NCI-H2227 (cell line): ENCODE results near the gene TEDC2.
A peak's percentile ranks its signal among the peaks of the same experiment; 100 is the strongest.
"Not testable (repeated sequence)": the region's sequence is repeated elsewhere in the genome, so short reads cannot be mapped to it uniquely, and the experiment has no call there.

Experiments used
- DNase-seq: peaks from one replicate; lab custom pipeline; 2025; ENCODE audit not compliant: unreplicated experiment; lab: John Stamatoyannopoulos, UW

The TEDC2 gene

DNA sequence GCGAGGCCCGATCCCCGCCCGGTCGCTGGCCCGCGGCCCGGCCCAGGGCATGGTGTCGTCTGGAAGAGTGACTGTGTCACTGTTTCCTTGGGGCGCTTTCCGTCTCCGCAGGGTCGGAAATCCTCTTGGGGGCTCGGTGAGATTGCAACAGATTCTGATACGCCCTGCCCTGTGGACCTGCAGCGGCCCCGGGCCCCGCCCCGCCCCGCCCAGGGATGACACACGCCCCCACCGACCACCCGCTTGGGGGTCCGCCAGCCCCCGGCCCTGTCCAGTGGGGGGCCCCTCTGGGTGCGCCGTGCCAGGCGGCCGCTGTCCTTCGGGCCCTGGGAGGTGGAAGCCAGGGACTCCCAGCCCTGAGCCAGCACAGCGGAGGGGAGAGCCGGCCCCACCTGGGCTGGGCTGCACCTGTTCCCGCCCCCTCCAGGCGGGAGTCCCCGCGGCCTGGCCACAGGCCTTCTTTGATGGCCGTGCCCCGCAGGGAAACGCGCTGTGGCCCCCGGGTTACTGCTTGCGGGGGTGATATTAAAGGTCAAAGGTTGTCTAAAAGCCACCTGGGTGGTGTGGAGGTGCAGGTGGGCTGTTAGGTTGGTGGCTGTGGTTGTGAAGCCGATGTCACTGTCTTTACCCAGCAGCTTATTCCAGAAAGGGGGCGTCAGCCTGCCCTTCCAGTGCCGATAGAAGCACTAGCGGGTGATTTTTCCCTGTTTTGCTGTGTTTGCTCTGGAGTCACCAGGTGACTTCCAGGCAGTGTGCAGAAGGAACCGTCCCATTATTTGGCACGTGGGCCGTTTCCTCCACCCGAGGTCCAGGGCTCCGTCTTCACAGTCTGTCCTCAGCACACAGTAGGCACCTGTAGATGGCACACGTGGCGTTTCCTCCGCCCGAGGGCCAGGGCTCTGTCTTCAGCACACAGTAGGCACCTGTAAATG, 15.8 kb downstream of the TEDC2 start:
- DNase-seq = peak; percentile 50

DNA sequence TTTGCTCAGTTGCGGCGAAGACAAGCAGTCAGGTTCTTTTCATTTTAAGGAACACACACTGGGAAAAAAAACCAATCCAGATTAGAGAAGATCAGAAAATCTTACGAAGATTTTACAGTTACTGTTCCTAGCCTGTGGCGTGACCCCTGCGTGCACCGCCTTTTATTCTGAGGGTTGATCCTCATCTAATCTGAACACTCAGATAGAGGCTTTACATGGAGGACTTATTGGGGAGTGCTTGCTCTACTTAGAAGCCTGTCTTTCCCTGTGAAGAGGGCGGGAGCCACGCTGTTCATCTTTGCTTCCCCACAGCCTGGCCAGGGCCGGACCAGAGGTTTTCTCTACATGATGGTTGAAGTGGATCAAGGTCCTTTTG, 16.4 kb downstream of the TEDC2 start:
- DNase-seq = no peak

DNA sequence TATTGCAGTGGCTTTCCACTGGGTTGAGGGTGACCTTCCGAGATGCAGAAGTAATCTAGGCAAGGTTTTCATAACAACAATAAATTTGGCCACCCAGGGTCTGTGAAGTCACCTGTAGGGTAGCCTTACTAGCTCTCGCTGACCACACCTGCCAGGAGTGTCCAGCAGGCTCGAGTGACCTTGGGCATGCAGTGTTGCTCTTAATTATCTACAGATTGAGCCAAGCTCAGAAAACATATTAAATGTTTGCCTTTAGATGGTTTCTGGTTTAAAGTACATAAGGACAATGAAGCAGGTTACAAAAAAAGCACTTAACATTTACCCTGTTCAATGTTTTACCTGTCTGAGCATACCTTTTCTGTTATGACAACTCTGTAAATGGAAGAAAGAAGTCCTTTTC, 16.8 kb downstream of the TEDC2 start:
- DNase-seq = no peak

DNA sequence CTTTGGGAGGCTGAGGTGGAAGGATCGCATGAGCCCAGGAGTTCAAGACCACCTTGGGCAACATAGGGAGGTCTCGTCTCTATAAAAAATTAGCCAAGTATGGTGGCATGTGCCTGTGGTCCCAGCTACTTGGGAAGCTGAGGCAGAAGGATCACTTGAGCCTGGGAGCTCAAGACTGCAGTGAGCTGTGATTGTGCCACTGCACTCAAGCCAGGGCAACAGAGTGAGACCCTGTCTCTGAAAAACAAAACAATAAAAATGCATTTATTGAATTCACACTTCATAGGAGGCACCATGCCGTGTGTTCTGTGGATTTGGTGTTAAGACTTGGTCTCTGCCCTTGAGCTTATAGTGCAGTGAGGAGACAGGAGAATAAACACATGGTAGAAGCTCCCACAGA, 17.4 kb downstream of the TEDC2 start:
- no peak for DNase-seq

DNA sequence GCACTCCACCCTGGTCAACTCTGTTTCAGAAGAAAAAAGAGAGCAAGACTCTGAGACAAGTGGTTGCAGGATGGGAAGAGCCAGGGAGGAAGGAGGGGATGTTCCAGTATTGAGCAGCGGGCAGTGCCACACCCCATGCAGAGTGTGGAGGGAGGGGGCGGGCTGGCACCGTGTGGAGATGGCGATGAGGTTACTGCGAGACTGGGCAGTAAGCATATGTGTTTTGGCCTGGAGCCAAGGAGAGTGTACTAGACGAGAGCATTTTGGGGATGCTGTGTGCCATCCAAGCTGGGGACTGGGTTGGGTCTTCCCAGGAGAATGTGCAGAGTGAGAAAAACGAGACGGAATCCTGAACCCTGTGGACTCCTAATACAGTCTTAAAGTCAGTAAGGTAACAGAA, 18.4 kb downstream of the TEDC2 start:
- peak; percentile 45 for DNase-seq

DNA sequence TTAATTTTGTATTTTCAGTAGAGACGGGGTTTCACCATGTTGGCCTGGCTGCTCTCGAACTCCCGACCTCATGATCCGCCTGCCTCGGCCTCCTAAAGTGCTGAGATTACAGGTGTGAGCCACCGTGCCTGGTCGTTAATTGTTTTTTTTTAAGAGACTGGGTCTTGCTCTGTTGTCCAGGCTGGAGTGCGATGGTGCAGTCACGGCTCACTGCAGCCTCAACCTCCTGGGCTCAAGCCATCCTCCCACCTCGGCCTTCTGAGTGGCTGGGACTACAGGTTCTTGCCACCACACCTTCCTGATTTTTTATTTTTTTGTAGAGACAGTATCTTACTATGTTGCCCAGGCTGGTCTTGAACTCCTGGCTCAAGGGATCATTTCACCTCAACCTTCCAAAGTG, 20.1 kb downstream of the TEDC2 start:
- DNase-seq = not testable (repeated sequence)

DNA sequence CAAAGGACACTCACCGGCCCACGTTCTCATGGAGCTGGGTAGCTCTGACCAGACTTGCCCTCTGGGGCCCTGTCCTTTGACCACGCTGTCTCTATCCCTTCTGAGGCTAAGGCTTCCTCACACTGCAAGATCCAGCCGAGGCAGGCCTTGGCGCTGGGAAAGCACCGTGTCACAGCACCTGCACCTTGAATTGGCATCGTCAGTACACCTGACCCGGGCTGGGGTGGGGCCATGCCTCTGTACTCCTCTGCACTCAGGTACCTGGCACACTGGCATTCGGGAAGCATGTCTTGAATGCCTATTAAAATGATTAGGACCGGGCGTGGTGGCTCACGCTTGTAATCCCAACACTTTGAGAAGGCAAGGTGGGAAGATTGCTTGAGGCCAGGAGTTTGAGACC, 21.0 kb downstream of the TEDC2 start:
- no peak for DNase-seq

DNA sequence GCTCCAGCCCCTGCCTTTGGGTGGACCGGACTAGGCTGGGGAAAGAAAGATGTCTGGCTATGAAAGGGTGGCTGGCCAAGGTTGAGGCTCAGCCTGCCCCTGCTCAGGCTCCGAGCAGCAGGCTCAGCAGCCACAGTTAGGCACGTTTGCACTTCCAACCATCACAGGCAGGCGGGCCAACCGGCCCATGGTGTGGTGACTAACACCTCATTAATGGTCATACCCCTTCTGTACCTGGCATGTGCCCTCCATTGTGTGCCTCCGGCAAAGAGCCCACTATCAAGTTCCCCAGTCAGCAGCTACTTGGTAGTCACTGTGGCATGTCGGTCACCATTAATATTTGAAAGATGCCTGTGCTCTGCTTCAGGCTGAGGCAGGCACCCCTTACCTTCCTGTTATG, 21.8 kb downstream of the TEDC2 start:
- no peak for DNase-seq

DNA sequence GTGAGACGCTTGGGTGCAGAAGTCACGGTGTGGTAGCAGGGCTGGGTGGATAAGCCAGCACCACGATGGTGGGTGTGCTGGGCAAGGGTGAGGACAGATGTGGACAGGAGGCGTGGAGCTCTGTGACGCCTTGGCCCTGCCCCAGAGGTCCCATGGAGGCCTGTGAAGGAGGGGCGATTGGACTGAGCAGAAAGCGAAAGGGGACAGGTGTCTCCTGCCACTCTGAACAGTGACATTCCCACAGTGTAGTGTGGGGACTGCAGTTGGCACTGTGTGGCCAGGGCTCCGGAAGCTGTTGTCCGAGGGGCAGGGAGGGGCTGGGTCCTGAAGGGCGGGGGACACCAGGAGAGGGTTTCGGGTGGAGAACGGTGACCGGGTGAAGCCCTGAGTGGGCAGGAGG, 22.3 kb downstream of the TEDC2 start:
- DNase-seq = no peak

DNA sequence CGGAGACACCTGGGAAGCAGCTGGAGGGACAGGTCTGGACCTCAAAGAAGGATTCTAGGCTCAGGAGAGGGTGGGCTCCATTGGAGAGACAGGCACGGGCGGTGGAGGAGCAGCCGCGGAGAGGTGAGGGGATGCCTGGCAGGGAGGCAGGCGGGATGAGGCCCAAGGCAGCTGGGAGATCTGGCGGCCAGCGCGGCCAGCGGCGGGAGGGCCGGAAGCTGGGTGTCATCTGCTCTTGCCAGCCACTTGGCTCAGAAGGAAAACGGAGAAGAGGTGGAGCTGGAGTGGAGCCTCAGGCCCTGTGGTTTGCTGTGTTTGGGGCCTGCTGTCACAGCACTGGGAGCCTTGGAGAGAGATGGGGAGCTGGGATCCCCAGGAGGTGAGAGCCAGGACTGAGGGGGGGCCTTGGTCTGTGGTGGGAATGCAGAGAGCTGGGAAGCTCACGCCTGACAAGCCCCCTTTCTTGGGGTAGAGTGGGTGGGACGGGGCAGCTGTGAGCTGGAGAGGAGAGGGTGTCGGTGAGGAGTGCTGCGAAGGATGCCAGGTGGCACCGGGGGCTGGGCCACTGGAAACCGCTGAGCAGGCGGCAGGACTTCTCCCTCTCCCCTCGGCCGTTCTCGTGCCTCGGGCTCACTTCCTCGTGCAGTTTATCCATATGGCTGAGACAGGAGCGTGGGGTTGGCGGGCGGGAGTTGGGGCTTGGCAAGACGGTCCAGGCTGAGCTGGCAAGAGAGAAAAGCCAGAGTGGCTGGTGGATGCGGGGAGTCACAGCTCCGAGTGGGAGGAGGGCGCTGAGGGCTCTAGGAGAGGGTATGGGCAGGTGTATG, 23.0 kb downstream of the TEDC2 start:
- peak; percentile 53 for DNase-seq

DNA sequence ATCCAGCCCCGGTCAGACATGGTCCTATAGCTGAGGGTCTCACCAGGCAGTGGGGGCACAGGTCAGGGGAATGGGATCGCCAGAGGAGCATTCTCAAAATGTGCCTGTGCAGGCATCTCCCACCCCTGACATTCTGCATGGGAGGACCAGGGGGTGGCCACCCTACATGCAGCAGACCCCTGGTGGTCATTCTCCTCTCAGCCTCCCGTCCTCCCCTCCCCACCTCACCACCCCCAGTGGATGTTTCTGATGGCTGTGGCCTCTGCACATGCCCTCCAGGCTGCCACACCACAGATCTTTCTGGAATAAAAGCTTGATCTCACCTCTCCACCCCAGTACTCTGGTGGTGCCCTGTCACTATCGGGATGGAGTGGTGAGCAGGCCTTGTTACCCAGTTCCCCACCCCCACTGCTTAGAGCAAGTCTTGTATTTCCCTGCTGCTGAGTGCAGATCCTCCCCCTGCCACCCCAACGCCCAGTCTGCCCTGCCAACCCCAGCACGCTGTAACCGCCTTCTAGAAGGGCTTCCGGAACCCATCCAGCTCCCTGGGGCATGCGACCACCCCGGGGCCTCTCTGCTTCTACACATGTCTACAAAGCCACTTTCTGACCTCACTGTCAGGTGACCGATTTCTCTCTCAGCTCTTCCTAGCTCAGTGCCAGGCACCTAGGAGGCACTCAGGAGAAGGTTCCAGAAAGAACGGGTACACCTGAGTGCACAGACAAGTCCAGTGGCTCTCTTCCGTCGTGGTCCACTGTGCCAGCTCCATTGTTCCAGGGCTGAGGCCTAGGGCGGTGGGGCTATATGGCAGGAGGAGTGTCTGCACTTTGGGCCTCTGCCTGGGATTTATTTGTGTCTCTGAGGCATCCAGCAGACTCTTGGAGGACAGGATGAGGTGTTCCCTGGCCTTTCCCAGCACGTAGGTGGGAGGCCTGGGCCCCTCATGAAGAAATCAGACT, 24.3 kb downstream of the TEDC2 start:
- DNase-seq = no peak

DNA sequence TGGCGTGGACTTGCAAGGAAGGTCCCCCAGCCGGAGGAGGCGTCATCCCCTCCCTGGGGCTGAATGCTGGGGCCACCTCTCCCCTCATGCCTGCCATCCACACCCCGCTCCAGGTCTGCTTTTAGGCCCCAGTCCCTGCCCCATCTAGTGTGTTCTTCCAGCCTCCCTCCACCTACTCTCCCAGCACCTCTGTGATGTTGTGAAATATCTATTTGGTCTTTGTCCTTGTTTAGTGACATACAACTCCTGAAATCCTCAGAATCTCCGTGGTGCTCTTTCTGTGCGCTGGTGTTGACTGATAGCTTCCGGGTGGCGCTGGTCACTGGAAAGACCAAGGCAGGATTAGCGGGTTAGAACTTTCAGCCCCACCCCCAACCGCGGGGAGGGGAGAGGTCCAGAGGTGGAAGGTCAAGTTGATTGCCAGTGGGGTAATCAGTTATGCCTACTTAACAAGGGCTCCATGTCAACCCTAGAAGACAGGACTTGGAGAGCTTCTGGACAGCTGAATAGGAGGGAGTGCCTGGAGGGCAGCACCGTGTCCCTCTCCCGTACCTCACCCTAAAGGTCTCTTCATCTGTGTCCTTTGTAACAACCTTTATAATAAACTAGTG, 25.1 kb downstream of the TEDC2 start:
- DNase-seq = no peak

DNA sequence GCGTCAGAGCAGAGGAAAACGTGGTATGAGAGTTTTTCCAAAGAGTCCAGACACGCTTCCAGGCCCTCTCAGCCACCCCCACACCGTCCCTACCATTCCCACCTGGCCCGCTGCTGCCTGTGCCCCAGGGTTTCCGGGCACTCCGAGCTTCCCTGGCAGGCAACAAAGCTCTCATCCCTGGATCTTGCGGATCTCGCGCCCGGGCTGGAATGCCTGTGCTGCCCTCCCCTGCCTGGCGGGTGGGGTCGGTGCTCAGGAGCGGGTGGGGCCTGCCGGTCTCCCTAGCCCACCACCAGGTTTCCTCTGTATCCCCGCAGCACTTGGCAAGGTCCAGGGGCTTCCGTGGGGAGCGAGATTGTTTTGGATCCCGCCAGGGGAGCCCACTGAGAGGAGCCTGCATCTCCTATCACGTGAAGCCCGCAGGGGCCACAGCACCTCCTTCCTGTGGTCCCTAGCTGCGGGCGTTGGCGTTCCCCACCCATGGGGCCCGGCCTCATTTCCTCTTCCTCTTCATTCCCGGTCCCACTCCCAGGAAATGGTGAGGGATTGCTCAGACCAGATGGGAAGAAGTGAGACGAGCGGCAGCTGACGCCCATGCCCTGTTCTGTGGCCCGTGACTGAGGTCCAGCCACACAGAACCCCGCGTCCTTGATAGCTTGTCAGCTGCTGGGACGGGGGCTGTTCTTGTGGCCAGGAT, 26.1 kb downstream of the TEDC2 start:
- DNase-seq = no peak

DNA sequence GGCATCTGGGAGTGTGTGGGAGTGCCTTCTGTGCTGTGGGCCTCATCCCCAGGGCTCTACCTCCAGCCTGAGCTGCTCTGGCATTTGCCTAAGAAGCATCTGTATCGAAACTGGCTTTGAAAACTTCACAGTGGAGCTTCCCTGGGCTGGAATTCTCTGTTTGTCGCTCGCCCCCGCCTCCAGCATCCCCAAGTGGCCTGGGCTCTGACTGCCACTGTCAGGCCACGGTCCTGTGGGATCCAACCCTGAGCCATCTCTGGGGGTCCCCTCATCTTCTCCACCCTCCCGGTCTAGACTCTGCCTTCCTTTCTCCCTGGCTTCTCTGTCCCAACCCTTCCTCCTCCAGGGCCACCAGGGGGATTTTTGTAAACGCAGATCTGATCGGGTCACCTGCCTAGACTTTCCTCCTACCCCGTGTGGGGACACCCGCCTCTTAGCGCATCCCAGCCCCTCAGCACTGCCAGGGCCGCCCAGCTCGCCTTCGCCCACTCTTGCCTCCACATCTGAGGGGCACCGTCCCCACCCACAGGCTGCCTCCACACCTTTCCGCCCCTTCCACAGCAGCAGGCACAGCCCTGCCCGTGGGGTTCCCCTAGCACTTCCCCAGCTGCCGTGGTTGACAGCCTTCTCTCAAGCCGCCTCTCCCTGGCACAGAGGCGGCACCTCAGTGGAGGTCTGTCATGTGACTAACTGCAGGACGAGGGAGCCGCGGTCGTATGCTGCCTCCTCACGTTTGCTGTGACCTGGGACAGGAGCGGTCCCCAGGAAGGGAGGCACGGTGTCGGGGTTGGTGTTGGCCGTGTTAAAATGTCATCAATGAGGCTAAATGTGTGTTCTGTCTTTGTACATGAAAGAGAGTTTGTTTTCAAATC, 27.0 kb downstream of the TEDC2 start:
- DNase-seq = peak; percentile 51

DNA sequence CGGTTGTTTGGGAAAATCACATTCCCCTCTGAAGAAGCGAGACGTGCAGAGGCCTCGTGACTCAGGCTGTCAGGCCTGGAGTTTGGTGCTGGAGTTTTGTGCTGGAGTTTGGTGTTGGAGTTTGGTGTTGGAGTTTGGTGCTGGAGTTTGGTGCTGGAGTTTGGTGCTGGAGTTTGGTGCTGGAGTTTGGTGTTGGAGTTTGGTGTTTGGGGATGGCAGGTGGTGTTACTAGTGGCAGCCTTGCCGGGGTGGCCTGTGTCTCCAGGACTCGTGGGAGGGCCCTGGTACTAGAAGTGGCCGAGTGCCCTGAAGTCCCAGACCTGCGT, 27.6 kb downstream of the TEDC2 start:
- no peak for DNase-seq

DNA sequence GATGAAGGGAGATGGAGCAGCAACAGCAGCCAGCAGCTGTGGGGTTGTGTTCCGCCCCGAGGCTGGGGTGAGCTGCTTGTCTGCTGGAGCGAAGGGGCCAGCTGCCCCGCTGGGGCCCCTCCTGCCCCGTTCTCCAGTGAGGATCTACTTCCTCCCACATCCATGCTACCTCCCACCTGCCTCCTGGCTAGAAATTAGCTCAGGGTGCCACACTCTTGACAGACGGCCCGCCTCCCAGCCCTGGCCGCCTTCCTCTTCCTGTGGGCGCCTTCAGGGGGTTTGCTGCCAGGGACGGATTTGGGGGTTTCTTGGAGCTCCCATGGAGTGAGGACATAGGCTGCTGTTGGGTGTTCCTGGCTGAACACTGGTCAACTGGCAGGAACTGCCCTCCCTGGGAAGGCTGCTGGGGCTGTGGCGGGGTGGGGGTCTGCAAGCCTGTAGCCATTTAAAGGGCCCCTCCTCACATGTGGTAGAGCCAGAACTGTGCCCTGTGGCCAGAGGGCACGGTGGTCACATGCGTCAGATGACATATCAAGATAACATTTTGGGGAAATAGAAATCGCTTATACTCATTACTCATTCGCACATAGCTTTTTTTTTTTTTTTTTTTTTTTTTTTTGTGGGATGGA, 28.1 kb downstream of the TEDC2 start:
- DNase-seq = no peak

DNA sequence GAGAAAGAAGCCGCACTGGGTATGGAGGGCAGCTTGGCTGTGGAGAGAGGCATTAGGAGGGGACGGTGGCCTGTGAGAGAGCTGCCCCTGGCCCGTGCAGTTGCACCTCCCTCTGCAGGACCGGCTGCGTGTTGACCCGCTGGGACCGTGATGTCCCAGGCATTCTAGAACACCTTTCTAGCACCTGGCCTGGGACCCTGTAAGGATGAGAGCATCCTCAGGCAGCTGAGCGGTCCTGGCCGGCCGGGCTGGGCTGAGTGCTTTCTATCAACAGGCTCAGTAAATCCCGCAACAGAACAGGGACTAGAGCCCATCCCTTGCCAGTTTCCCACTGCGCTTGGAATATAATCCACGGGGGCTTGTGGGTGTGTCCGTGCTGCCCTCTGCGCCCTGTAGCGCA, 29.7 kb downstream of the TEDC2 start:
- DNase-seq = no peak

DNA sequence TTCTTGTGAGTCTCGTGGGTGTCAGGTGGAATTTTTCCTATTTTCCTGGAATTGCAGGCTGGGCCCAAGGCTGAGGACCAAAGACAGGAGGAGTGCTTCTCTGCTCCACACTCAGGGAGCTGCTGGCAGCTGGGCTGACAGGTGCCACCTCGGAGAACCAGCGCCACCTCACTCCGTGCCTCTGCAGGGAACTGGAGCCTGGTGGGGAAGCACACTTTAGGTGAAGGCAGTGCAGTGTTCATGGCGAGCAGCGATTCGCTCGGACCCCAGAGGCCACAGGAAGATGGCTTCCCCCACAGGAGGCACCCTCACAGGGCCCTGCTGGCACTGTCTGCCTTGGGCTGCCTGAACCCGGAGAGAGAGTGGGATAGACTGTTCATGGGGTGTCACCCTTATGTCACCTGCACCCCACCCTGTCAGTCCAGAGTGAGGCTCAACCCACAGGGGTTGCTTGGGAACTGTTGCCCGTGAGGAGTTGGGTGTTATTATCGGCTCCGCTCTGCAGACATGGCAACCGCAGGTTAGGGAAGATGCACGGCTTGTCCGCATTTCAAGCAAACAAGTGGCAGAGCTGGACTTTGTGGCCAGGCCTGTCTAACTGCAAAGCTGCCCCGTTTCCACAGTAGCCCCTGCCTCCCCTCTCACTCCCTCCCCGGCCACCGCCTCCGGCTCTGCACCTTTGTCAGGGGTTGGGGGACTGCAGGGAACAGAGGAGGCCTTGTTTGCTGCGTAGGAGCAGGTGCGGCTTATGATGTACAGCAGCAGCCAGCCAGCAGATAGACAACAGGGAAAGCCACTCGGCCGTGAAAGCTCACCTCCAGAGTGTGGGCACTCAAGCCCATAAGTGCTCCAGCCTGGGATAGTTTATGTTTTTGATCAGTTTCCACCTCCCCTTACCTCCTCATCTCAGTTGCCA, 30.5 kb downstream of the TEDC2 start:
- no peak for DNase-seq
